GOT3 (cell line): ENCODE measurements around the gene KDM5B.

Source experiments
- DNase-seq: peaks from one replicate; lab custom pipeline; 2025; ENCODE audit warnings: mixed read lengths; lab: John Stamatoyannopoulos, UW

KDM5B gene

DNA sequence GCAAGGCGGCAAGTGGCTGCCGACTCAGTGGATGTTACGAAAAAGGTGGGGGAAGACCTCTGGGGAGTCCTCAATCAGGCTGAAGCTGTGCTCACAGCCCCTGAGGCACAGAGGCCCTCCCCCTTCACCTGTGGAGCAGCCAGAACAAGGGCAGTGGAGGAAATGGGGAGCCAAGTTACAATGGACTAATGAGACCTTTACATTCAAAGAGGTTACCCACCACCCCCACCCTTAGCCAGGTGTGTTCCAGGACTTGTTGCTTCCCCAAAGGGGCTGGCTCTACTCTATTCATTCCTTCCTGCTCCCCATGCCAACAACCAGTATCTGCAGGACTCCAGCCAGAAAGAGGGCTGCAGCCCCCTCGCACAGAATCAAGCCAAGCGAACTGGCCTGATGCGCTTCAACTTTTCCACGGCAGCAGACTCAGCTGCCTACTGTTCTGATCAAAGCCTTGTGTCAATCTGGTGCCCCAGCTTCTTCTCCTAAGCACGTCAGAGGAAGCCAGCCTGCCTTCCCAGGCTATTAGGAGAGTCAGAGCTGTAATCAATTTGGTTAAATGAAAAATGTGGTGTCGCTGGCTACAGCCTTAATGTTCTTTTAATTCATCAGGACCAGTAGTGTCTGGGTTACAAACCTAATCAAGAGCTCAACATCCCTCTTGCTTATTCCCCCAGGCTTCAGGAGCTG is 96.1 kb downstream of the KDM5B start:
- no peak for DNase-seq

DNA sequence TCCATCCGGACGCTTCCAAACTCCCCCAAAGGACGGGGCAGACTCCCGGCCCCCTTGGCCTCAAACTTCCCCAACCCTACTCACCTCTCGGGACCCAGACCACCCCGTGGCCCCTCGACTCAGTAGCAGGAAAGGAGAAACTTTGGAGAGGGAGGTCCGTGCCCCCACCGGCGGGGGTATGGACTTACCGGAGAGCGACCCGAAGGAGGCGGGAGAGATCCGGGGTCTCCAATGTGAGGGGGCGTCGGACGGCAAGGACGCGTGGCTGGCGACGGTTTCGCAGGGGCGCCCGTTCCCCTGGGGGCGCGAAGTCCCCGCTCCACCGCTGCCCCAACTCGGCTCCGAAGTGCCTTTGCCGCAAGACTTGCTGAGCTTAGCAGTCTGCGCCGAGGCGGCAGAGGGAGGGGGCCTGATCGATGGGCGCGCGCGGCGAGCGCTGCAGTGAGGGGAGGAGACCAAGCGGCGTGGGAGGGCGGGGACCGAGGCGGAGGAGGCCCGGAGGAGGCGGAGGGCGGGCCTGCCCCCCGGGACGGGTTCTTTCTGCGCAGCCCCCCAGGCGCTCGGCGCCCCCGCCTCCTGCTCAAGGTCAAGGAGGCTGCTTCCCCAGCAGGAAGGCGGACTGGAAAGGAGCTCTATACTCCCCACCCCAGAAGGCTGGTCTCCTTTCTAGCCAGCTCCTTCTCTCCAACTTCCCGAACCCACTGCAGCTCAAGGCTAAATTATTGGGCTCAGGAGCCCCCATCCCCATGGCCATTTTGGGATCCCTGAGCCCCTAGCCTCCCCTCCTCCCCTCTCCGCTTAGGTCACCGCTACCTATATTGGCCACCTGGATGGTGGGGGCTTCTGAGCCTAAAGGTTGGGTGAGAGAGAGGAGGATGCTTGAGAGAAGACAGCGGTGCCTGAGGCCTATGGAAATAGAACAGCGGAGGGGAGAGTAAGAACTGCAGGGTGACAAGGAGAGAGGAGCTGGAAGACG is 97.9 kb downstream of the KDM5B start, which contains the start of gene SYT2:
Gene SYT2, minus strand, starts transcription at position 385 of the 976 bp plus-strand sequence. CDS start 104,682 bp downstream, outside the sequence.
- DNase-seq: no peak

DNA sequence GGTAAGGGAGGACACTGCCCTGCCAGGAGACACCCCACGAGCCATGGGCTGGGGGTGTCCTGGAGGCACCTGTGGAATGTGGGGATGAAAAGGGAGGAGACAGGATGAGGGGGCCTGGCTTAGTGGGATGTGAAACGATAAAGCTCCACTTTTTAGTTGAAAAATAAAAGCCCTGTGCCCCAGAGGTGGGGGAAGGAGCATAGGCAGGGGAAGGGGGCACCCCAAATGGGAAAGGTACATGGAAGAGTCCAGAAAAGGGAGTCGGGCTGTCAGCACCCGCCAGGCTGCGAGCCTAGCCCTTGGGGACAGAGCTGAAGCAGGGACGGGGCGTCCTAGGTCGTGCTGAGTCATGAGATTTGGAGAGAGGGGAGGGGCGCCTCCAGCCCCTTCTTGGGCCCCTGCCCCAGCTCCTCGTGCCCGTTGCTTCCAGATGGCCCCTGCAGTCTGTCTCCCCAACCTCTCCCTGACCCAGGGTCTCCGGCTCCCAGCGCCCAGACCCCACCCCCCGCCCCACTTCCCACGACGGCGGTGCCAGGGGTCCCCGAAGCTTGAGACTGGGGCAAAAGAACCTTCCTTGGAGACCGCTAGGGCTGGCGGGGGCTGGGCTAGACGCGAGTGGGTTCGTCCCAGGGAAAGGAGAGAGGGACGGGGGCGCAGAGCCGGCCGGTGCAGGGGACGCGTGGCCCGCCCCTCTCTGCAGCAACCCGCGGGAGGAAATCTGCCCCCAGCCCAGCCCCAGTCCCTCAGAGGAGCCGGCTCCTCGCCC is 98.8 kb downstream of the KDM5B start:
- no peak for DNase-seq

DNA sequence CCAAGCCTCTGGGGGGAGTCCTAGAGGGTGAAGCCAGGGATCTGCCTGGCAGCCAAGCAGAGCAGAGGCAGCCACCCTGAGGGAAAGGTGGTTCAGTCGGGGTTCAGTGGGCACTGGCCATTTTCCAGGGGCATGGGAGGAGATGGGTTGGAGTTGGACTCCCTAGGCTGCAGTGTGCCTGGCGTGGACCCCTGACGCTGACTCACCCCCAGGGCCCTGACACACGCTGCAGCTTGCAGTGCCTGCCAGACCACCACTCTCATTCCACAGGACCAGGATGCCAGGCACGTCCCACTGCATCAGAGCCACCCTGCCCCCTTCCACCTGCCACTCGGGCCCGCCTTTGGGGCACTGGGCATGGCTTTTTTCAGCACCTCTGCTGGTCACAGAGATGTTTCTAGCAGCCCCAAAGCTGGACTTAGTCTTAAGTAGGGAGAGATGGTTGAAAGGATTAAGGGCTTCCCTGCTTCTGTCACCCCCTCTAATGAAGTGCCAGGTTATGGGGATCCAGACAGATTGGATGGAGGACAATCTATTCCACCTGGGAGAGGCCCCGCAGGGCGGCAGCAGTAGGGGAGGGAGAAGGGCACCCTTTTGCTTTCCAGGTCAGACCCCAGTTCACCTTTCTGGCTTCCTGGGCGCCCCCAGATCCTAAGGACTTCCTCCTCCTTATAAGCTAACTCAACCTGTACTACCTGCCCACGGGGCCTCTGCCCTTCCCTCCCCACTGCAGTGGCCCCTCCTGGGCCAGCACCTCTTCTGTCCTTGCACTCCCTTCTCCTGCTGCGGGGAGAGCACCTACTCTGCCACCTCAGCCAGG is 99.6 kb downstream of the KDM5B start:
- DNase-seq: no peak

DNA sequence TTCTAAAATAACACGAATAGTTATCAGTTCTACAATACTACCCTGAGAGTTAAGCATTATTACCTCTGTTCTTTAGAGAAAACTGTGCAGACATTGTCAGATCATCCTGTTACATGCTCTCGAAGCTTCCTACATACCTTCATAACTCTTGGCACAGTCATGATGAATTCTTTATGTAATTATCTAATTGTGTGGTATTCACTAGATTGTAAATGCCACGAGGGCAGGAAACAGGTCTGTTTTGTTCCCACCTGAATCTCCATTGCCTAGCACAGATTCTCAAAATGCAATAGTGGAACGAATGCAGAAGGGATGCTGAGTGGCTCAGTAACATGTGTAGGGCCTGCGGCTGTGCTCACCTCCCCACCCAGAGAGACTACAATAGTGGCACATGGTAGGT is 101.4 kb downstream of the KDM5B start:
- no peak for DNase-seq

DNA sequence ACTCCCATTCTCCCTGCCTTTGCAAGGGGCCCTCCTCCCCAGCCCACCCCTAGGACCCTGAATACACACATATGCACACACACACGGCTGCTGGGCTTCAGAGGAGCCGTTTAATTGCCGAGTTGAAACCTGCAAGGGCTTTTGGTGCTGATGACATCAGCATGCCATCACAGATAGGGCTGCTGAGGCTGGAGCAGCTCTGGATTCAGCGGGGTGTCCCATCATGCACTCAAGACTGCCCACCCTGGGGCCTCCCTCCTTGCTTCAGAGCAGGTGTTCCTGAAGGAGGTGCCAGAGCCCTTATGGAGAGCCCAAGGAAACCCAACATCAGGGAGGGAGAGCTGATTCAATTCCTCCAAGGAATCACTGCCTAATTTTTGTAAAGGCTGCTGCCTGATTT is 103.6 kb downstream of the KDM5B start:
- no peak for DNase-seq

DNA sequence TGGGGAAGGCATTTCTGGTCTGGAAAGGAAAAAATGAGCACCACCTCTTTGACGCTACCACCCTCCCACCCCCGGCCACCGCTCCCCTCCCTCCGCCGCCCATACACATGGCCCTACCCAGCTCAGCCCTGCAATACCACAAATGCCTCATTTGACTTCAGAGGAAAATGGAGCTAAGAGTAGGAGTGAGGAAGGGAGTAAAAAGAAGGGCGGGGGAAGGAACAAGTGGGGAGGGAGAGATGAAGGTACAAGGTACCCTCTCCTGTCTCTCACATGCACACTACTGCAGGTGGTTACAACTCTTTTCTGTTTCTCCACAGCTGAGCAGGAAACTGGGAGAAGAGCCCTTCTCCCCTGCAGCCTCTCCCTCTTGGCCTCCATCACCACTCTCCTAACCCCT is 105.0 kb downstream of the KDM5B start:
- DNase-seq: no peak

DNA sequence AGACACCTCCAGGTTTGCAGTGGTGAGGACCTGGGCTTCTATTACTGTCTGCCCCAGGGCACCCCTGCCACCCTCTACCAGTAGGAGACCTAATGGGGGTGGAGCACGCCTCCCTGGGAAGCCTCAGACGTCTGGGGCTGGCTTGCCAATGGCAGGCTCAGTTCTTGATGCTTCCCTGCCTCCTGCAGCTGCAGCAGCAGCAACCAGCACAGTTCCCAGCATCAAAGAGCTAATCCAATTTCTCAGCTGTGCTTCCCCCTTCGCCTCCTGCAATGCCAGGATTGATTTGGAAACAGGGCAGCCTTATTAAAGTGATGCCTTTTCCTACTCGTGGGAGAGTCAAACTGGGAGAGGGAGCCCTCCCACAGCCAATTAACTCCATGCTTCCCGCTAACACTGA is 106.1 kb downstream of the KDM5B start:
- DNase-seq: no peak

DNA sequence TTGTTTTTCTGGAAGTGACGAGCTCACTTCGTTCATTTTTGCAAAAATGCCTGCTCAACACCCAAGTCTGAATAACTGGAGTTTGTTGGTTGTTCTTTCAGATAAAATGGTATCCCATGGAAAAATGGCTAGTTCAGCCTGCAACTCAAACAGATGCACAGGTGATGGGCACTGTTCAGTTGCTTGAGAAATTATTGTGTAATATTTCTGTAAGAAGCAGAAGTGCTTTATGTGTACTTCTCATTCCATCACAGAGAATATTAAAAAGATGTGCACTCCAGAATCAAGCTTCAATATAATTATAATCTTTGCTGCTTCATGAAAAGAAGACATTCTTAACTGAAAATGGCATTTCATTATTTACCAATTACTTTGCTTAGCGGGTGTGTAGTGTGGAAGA is 107.0 kb downstream of the KDM5B start:
- no peak for DNase-seq

DNA sequence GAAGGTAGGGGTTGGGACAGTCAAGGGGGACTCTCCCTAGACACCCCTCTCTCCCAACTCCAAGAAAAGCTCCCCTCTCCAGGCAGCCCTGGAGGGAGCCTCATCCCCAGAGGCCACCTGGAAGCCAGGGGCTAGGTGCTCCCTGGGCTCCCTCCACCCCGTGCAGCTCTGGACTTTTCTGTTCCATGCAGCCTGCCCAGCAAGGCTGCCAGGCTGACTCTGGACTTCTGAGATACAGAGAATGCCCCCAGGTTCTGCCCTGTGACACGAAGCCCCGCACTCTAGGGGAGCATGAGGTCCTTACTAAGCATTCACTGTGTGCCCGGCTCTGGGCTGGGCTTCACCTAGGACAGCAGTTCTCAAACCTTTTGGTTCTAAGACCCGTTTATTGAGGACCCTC is 108.2 kb downstream of the KDM5B start:
- DNase-seq: no peak

DNA sequence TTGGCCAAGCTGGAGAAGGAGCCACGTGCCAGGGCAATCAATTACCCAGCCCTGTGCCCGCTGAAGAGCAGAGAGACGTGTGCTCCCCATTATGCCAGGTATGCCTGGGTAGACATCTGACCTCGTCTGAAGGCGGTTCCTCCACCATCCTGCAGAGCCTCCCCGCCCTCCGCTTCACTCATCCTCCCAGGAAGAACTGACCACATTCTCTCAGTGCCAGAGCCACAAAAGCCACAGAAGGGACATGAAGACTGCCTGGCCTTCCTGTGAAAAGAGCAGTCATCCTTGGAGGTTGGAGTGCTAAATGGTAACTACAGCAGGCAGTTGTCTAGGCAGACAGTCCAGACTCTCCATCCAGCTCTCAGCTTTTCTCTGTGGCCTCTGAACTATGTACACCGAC is 109.9 kb downstream of the KDM5B start:
- DNase-seq: no peak

DNA sequence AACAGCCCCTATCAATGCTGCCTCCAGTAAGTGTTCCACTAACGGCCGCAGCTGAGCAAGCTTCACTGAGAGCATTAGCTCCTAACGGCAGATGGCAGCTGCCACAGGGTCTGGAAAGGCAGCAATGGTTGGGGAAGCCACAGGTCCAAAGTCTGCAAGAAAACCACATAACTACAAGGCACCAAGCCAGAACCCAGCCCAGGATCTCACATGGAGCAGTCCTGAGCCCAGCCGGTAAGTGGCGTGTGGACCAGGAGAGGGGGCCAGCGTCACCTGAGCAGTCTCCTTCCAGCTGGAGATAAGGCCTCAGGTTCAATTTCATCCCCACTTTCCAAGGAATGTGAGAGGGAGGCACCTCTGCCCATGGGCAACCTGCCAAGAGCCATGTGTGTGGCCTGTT is 111.2 kb downstream of the KDM5B start:
- DNase-seq: no peak

DNA sequence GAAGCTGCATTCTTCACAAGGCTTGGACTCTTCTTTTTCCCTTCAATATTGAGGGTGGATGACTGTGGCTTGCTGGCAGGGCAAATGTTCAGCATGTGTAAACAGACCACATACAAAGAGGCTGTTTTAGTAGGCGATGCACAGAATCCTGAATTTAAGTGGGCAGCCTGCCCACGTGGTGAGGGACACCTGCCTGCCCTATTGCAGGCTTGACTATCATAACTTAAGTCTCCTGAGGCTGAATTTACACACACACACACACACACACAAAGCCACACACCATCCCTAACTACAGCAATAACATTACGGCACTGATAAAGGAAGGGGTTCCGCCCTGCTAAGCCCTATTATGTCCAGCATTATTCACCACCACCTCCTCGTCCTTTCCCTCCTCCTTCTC is 113.9 kb downstream of the KDM5B start:
- no peak for DNase-seq

DNA sequence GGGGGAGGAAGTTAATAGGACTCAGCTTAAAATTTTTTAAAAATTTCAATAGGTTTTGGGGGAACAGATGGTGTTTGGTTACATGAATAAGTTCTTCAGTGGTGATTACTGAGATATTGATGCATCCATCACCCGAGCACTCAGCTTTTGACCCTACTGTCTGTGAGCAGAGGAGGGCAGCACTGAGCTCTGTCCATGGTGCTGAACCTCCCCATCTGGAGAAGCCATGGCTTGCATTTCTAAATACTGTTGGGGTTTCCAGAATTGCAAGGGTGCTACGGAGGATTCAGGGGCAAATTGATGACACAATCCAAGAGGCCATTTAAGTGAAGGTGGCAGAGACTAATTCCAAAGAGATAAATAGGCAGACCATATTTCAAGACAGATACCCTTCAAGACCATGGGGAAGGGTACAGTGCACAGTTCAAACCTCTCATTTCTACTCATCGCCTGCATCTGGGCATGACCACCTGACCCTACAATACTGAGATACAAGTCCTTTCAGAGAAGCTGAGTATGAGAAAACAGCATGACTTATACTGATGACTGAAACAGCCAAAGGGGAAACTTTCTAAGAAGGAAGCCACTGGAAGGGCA is 115.2 kb downstream of the KDM5B start:
- DNase-seq: no peak

DNA sequence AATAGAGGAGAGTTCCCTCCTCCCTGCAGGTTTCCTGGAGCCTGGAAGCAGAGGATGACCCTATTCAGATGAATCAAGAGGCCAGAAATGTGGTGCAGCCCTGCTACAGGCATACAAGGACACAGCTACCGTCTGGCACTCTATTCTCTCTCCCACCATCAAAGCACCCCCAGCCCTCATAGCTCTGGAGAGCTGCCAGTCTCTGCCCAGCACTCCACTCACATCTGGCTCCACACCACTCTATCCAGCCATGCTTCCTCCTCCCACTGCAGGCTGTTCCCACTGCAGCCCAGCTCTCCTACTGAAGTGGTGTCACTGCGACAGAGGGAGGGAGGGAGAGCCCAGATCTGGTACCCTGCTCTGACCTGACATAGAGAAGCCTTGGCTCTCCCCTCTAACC is 116.4 kb downstream of the KDM5B start:
- DNase-seq: no peak

DNA sequence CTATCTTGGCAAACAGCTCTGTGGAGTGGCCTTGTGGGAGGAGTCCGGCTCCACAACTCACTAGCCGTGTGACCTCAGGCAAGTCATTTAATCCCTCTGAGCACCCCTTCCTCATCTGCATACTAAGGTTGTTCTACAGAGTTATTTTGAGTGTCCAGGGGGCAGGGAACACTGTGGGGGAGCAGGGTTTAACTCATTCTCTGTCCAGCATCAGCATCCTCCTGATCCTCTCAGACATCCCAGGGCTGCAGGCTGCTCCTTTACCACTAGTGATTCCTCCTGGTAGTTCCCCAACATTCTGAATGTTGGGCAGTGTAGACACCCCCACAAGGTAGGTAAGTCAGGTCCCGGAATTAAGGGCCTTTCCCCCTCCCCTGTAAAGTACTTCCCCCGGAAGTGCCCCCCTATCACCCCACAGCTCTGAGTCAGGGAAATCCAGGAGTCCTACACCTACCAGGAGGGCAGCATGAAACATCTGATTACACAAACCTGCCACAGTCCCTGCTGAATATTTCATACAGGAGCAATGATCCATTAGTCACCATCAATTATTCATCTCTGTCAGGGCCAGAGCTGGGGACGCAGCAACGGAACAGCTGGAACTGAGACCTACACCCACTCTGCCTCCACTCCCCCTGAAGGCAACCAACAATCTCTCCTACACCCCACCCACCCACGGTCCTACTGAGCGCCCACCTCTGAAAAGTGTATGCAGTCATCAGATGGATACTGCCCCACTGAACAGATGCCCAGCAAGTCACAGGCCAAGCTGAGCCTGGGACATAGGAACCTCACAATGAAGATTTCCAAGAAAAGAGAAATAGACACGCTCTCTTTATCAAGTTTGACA is 118.5 kb downstream of the KDM5B start:
- DNase-seq: no peak

DNA sequence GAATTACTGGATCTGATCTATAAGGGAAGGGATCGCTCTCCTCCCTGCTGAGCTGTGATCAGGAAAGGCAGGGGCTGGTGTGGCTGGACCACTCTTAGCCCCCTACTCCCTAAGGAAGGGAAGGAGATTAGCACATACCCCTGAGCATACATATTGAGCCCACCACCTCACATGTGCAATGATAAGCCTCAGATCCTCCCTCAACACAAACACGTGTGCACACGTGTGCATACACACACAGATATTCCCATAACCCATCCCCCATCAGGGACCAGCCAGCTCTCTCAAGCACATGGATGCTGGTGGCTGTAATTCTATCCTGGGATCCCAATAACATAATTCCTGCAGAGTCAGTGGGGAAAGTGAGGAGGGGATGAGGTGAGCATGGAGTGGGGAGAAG is 119.1 kb downstream of the KDM5B start:
- no peak for DNase-seq

DNA sequence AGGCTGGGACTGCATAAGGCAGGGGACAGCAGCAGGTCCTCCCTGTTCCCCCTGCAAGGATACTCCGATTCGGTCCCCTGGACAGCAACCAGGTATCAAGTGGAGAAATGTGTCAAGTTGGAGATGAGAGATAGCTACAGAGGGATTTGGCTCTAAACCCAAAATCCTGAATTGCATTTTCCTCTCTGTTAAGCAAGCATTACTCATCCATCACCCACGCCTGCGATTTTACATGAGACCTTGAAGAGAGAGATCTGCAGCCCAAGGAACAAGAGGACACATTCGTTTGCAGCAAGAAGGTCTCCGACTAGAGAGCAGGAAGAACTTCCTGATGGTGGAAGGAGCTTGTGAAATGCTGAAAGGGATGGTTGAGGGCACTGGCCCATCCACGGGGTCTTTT is 119.8 kb downstream of the KDM5B start:
- no peak for DNase-seq

DNA sequence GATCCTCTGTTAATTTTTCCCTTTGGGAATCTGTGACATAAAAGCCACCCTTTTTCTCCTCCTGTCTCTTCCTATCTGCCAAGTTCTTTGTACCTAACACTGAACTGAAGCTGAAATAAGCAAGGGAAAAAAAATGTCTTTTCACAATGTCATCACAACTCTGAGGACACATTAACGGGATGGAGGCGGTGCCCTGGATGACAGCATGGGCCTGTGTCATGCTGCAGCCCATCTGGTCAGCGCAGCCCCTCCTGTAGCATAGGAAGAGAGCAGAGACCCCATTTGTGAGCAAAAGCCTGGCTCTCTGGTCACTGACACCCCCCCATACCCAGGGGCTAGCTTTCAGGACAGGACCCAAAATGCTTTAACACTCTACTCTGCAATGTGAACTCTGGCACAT is 120.4 kb downstream of the KDM5B start:
- DNase-seq: no peak

DNA sequence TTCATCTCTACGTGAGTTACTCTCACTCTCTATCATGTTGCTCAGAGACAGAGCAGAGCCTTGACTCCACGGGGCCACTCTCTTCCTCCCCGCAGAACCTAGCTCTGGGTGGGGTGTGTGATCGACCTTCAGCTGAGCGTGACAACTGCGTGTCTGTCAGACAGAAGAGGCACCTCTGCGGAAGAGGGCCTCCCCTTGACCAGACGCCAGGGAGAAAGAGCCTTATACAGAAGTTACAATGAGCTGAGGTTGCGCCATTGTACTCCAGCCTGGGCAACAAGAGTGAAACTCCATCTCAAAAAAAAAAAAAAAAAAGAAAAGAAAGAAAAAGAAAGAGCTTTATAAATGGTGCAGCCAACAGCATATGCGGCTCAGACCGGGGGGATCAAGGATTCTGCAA is 120.9 kb downstream of the KDM5B start:
- no peak for DNase-seq
